Epithelial cell of prostate (primary cell): ENCODE measurements around the gene WDR82.
A peak's percentile ranks its signal among the peaks of the same experiment; 100 is the strongest.

ENCODE experiments used
- DNase-seq: peaks from one replicate; pipeline ENCODE4 v3.0.0-alpha.2; 2011; ENCODE audit warnings: low read depth, low spot score
- H3K27ac ChIP-seq: fragments of 450-650 bp; 2 replicates; pipeline ENCODE4 v1.5.1; 2017; ENCODE audit warnings: mild to moderate bottlenecking

Gene WDR82

GRCh38 chr3:52240886-52241370 is 37.5 kb downstream of the WDR82 start:
- DNase-seq, result no peak
- H3K27ac ChIP-seq, result peak overlapping the region; percentile 94

GRCh38 chr3:52240059-52240885 is 38.2 kb downstream of the WDR82 start:
- no peak for DNase-seq
- peak overlapping the region; percentile 94 for H3K27ac ChIP-seq

DNA sequence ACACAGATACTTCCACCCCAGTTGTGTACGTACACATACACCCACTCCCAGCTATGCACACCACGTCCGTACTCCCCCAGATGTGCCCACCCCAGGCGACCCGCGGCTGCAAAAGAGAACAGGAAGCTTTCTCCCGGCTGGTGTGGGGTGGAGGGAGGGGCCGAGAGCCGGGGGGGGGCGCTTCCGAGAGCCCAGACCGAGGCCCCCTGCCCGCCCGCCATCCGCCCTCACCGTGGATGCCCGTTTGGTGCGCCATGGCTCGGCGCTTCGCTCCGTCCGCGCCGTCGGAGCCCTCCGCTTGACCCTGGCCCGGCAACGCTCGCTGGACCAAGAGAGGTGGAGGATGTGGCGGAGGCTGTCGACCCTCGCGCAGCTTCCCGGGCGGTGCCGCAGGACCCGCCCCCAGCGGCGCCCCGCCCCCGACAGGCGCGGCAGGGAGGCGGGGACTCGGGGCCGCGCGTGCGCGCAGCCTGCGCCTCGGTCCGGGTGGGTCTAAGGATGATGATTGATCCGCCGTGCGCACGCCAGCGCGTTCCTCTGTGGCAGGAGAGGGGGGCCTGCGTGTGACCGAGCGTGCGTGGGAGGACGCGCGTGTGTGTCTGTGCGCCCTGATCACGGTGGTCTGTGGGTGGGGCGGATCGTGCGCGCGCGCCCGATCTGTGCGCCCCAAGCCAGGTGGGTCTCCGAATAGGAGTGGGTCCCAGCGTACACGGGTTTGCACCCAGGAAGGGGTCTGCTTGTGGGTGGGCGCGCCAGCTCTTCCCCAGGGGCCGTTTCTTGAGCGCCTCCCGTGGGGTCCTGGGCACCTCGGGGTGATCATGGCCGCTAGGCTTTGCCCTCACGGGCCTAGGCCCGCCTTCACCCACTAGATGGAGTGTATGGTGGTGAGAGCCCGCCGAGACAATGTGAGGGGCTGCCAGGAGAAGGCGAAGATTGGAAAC is 39.4 kb downstream of the WDR82 start, which contains the start of gene TWF2:
Gene TWF2, minus strand, starts transcription at position 398 of the 941 bp plus-strand sequence. Its CDS starts 142 bp downstream, at position 256.
- DNase-seq, result no peak
- H3K27ac ChIP-seq, result peak within 1 kb of the TSS; percentile 94

GRCh38 chr3:52238193-52238760 is 40.2 kb downstream of the WDR82 start:
- DNase-seq, result no peak
- H3K27ac ChIP-seq, result peak overlapping the region; percentile 94

GRCh38 chr3:52237657-52238172 is 40.7 kb downstream of the WDR82 start:
- peak overlapping the region; percentile 94 for H3K27ac ChIP-seq
- no peak for DNase-seq

- peak overlapping the region; percentile 94 for H3K27ac ChIP-seq
- no peak for DNase-seq
Observed at GRCh38 chr3:52237006-52237656, 41.3 kb downstream of the WDR82 start.

DNA sequence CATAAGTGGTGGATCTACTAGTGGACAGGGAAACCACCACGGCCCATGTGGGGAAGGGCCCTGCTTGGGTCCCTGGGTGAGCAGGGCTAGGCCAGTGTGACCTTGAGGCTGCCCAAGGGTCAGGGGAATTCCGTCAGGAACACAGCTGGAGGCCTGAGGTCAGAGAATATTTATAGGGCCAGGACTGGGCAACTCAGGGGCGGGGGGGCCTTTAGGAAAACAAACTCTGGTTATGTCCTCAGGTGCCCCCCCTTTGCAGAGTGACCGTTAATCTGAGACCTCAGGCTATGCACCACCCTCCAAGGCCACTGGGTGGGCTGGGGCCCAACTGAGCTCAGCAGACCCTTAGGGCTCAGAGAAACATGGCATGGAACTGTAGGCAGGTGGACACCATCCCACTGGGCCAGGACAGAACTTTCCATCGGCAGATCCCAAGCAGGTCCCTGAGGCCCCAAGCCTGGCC is 42.0 kb downstream of the WDR82 start:
- H3K27ac ChIP-seq, result no peak overlapping the region
- no peak for DNase-seq

GRCh38 chr3:52234516-52235447 is 43.7 kb downstream of the WDR82 start:
- DNase-seq, result no peak
- no peak overlapping the region for H3K27ac ChIP-seq

- DNase-seq, result no peak
Observed at GRCh38 chr3:52233968-52234367, 44.5 kb downstream of the WDR82 start.

GRCh38 chr3:52233108-52233591 is 45.3 kb downstream of the WDR82 start:
- H3K27ac ChIP-seq, result no peak overlapping the region
- no peak for DNase-seq

More at GRCh38 chr3:52233968-52234367, 44.5 kb downstream of the WDR82 start:
- no peak overlapping the region for H3K27ac ChIP-seq

DNA sequence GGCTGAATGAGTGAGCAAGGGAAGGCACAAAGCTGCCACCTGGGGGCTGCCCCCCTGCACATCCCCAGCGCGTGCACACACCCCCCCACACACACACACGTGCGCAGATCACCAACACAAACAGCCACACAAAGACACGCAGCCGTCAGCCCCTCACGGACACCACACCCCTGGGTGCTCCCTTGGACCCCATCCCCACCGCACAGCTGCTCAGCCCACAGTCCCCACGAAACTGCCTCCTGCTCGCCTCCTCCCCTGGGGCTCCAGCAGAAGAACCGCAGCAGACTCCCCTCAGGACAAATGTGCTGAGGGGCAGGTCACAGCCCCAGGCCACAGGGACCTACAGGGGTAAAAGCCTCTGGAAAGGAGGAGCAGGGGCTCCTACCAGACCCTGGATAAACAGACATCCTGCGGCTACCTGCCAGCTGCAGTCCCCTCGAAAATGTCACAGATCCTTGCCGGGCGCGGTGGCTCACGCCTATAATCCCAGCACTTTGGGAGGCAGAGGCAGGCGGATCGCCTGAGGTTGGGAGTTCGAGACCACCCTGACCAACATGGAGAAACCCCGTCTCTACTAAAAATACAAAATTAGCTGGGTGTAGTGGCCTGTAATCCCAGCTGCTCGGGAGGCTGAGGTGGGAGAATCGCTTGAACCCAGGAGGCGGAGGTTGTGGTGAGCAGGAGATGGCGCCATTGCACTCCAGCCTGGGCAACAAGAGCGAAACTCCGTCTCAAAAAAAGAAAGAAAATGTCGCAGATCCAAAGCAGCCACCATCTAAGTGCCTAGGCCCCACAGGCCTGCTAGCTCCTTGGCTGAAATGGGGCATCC is 46.0 kb downstream of the WDR82 start:
- DNase-seq, result no peak
- no peak overlapping the region for H3K27ac ChIP-seq

DNA sequence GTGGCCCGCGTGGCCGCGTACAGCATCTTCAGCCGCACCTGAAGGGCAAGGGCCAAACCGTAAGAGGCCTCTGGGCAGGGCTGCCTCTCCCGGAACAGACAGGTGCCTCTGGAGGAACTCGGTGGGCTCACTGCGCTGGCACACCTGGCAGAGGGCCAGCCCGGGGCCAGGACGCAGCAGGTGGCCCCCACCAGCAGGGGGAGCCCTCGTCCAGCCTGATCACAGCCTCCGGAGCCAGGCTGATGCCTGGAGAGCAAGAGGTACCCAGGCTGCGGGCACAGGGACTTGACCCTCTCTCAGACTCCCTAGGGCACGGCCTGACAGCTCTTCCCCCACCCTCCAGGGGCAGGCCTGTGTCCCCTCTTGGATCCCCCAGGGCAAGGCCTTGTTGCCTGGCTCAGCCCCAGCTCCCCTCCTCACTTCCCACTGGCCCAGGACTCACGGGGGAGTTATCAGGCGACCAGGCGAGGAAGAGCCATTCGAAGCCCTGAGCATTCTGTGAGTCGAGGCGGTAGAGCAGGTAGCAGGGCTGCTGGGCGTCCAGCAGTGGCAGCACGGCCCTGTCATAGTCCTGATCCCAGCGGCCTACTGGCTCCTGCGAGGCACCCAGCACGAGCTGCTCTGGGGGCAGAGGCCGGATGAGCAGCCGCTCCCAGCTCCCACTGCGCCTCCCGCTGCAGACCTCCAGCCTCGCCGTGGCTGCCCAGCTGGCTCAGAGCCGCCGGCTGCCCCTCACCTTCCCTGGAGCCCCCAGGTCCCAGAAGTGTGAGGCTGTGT is 46.8 kb downstream of the WDR82 start:
- no peak overlapping the region for H3K27ac ChIP-seq
- no peak for DNase-seq

DNA sequence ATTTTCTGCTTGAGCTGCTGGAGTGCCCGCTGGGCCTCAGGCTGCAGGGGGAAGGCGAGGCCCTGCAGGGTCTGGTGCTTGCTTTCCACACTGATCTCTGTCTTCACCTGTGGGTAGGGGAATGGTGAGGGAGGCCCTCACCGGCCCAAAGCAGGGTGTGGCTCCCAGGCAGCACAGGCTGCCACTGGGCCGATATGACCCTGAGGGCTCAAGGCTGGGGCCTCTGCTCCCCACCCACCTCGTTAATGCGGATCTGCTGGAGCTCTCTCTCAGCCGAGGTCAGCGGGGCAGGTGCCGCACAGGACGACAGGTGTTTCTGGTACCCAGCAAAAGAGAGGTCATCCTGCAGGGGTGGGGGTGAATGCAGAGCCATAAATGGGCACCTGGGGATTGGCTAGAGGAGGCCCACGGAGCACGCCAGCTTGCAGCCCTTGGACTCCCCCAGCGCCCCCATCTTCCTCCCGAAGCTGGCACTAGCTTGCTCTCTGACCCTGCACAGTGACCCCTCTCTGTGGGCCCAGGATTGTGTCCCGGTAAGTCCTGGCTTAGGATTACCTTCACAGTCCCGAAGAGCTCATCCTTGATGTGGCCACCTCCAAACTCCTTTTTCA is 47.5 kb downstream of the WDR82 start:
- H3K27ac ChIP-seq, result no peak overlapping the region
- DNase-seq, result no peak

DNA sequence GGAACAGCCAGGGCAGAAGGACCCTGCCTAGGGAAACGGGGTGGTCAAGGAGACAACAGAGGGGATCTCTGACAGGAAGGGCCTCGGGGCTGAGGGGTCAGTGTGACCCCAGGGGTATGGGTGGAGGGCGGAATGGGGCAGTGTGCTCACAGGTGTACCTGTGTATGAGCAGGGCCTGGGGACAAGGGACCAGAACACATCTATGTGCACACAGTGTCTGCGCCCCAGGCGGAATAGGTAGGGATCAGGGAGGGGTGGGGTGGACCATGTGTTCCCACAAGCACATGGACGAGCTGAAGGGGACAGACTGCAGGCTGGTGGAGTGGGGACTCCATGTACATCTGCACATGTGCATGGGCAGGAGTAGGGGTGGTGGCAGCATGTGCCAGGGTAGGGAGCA is 48.0 kb downstream of the WDR82 start:
- no peak for DNase-seq
- no peak overlapping the region for H3K27ac ChIP-seq

DNA sequence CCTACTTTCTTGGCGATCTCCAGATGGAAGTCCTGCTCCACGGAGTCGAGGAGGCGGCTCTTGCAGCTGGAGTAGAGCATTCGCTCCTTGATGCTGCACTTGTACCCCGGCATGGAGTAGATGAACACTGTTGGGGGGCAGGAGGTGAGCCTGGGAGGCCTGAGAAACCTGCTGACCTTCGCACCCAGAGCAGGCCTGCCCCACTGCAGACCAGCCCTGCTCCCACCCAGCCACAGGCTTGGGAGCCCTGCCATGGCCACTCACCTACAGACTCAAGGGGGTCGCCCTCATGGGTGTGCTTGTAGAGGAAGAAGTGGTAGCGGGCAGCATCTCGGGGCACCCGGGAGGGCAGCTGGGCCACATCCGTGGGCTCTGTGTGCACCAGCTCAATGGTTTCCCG is 48.8 kb downstream of the WDR82 start:
- DNase-seq, result no peak
- H3K27ac ChIP-seq, result no peak overlapping the region

DNA sequence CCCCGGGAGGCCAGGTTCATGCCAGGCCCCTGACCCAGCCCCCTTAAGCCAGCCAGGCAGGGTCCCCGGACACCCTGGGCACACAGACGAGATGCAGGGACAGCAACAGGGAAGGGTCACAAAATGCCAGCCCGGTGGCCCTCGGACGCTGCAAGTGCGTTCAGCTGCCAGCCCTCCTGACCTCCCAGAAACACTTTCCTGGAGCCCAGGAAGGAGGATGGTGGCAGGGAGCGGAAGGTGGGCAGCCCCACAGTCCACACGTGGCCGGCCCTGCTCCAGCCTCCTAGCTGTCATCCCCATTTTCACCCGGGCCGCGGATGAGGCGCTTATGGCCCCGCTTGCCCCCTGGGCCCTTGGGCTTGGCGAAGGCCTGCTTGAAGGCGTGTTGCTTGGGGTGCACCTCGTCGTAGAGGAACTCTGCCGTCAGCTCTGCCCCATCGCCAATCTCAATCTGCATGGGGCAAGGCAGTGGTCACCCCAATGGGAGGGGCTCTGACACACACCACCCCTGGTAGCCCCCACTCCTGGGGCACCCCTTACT is 49.6 kb downstream of the WDR82 start:
- DNase-seq, result no peak
- no peak overlapping the region for H3K27ac ChIP-seq
